ENCODE data around the gene TBX15.

TBX15 gene

DNA sequence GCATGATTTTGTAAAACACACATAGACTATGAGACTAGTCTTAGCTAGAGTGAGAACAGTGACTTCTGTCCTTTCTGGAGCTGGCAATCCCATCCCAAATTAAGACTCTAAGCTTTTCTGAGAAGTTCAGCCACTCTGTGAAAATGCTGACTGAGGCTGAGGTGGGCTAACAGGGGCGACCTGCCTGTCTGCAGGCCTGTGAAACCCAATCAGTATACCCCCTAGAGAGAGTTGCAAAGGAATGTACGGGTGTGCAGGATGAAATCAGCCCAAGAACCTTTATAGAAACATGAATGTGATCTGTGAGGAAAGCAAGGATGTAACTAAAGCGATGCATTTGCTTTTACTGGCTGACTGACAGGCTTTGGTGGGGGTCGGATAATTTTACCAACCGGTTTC lies 16.0 kb upstream of the TBX15 start:
- Histone ChIP-seq H3K36me3 (0 out of 22 replicates have a peak, but pooled peaks cover 0 to 5% (median 0%) of the 10 kb centered on the region in 11 experiments), H3K27ac (no peak overlapping the region), H4K20me1 (no peaks in the 10 kb centered on the region), H3K27me3 (peaks cover 12 to 21% (median 15%) of the 10 kb centered on the region in 11 experiments; a peak in 20 of 22 replicates), H3K4me2 (peak overlapping the region in 1 of 11 experiments; percentile 85; a peak in 1 of 22 replicates), H3K4me1 (peaks cover 22 to 48% (median 37%) of the 10 kb centered on the region in 10 experiments), H3K9ac (no peak overlapping the region), H3K4me3 (no peak overlapping the region), H3K9me3 (replicated peaks in 1 of 11) (peaks cover 29 to 36% (median 31%) of the 10 kb centered on the region in 11 experiments)
- TF ChIP-seq Cebpa-rat (IDR thresholded peaks at IDR 0.05): no peak

DNA sequence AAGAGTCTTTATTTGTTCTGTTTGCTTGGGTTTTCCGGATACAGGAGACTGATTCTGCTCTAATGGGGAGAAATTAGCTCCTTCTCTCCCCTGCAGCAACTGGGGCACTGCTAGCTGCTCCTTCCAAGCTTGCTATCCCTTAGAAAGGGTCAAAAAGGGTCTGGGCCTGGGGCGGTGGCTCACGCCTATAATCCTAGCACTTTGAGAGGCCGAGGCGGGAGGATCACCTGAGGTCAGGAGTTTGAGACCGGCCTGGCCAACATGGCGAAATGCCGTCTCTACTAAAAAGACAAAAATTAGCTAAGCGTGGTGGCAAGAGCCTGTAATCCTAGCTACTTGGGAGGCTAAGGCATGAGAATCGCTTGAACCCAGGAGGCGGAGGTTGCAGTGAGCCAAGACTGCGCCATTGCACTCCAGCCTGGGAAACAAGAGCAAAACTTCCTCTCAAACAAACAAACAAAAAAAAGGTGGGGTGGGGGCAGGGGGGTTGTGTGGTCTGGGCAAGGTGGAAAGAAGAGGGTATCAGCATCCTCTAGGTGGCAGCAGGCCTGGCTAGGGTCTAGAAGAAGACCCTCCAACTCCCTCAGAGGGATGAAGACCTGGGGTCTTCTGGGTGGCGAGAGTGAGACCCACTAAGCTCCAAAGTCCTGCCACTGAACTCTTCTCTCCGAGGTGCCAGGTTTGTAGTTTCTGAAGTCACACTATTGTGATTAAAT lies 15.4 kb upstream of the TBX15 start:
- Histone ChIP-seq H3K4me2 (peak overlapping the region in 2 of 11 experiments; percentile 75 to 85; a peak in 3 of 22 replicates), H3K27ac (peak overlapping the region in 6 of 11 experiments; percentile 35 to 83 (median 67); a peak in 9 of 22 replicates), H3K9me3 (replicated peaks in 1 of 11) (peaks cover 29 to 36% (median 31%) of the 10 kb centered on the region in 11 experiments), H3K36me3 (0 out of 22 replicates have a peak, but pooled peaks cover 0 to 5% (median 0%) of the 10 kb centered on the region in 11 experiments), H3K9ac (no peak overlapping the region; a peak in 1 of 22 replicates), H3K27me3 (peaks cover 13 to 25% (median 19%) of the 10 kb centered on the region in 11 experiments; a peak in 20 of 22 replicates), H3K4me1 (peaks cover 26 to 53% (median 42%) of the 10 kb centered on the region in 10 experiments), H4K20me1 (no peaks in the 10 kb centered on the region), H3K4me3 (no peak overlapping the region)
- no peak for TF ChIP-seq Cebpa-rat (IDR thresholded peaks at IDR 0.05)

GRCh38 chr1:119002028-119002686 lies 14.0 kb upstream of the TBX15 start:
- H3K4me3 ChIP-seq: 0 out of 20 replicates have a peak overlapping the region, but pooled peaks of 1 of the 10 experiments have one; percentile 39
- peak overlapping the region; percentile 34 to 87 (median 73); a peak in 20 of 22 replicates for H3K4me2 ChIP-seq
- H3K36me3 ChIP-seq: 0 out of 22 replicates have a peak, but pooled peaks cover 0 to 5% (median 0%) of the 10 kb centered on the region in 11 experiments
- peaks cover 13 to 25% (median 19%) of the 10 kb centered on the region in 11 experiments; a peak in 20 of 22 replicates for H3K27me3 ChIP-seq
- H4K20me1 ChIP-seq: no peaks in the 10 kb centered on the region
- H3K27ac ChIP-seq: peak overlapping the region in 9 of 11 experiments; percentile 4 to 83 (median 52); a peak in 14 of 22 replicates
- peak overlapping the region in 4 of 11 experiments; percentile 45 to 69 (median 62); a peak in 5 of 22 replicates for H3K9ac ChIP-seq
- peaks cover 26 to 53% (median 42%) of the 10 kb centered on the region in 10 experiments for H3K4me1 ChIP-seq
- peaks cover 17 to 23% (median 18%) of the 10 kb centered on the region in 11 experiments for H3K9me3 ChIP-seq (replicated peaks in 1 of 11)
- TF ChIP-seq Cebpa-rat (IDR thresholded peaks at IDR 0.05): peak in 6 of 11 experiments; percentile 13 to 71 (median 37); a peak in 4 of 22 replicates

- Histone ChIP-seq H3K9me3 (replicated peaks in 1 of 11) (peaks cover 9 to 15% (median 11%) of the 10 kb centered on the region in 11 experiments), H3K36me3 (no peaks in the 10 kb centered on the region), H3K4me1 (peaks cover 26 to 53% (median 42%) of the 10 kb centered on the region in 10 experiments), H3K4me3 (peak overlapping the region; percentile 12 to 57 (median 34); a peak in 13 of 20 replicates), H3K27me3 (peaks cover 13 to 25% (median 19%) of the 10 kb centered on the region in 11 experiments; a peak in 20 of 22 replicates), H3K4me2 (peak overlapping the region; percentile 73 to 88 (median 84)), H4K20me1 (no peaks in the 10 kb centered on the region), H3K9ac (peak overlapping the region in 5 of 11 experiments; percentile 19 to 69 (median 55); a peak in 7 of 22 replicates), H3K27ac (peak overlapping the region in 7 of 11 experiments; percentile 22 to 83 (median 60); a peak in 11 of 22 replicates)
- TF ChIP-seq Cebpa-rat (IDR thresholded peaks at IDR 0.05): no peak
Observed at GRCh38 chr1:119001181-119002027, 13.3 kb upstream of the TBX15 start.

DNA sequence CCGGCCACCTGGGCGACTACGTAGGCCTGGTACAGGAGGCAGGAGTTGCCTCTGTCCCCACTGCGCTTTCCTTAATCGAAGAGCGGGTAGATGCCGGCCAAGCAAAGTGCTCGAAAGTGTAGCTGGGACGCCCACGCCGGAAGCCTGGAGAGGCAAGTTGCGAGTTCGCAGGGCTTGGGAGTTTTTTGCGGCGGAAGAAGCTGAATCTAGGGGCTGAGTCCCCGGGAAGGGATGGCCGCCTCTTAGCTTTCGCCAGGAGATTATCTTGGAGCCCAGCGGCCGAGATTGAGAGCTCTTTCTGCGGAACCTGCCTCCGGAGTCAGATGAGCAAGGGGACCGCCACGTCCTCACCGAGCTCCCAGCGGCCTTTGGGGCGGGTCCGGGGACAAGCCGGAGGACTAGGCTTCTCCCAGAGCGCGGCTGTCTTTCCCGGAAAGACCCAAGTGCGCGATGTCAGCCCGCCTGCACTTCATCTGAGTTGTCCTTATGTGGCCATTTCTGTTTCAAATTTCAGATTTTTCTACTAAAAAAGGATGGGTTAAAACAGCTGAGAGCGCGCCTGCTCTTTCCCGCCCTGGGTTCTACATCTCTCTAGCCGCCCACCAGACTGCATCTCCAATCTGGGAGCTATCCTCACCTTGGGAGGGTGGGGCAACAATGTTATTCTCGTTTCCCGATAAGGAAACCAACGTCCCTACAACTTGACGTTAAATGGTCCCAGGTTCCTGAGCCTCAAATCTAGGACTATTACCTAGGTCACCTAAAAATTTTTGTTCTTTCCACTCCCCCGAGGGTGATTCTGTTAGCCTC lies 12.4 kb upstream of the TBX15 start:
- no peak for TF ChIP-seq Cebpa-rat (IDR thresholded peaks at IDR 0.05)
- peaks cover 26 to 53% (median 42%) of the 10 kb centered on the region in 10 experiments for H3K4me1 ChIP-seq
- H3K4me3 ChIP-seq: peak overlapping the region; percentile 15 to 57 (median 34); a peak in 16 of 20 replicates
- peak overlapping the region in 6 of 11 experiments; percentile 23 to 83 (median 67); a peak in 11 of 22 replicates for H3K27ac ChIP-seq
- peaks cover under 1 to 7% (median 3%) of the 10 kb centered on the region in 11 experiments; a peak in 21 of 22 replicates for H3K9me3 ChIP-seq (replicated peaks in 1 of 11)
- H3K36me3 ChIP-seq: no peaks in the 10 kb centered on the region
- H3K4me2 ChIP-seq: peak overlapping the region; percentile 73 to 88 (median 84)
- H3K27me3 ChIP-seq: peaks cover 13 to 25% (median 19%) of the 10 kb centered on the region in 11 experiments; a peak in 20 of 22 replicates
- peak overlapping the region in 6 of 11 experiments; percentile 19 to 69 (median 50); a peak in 7 of 22 replicates for H3K9ac ChIP-seq
- no peaks in the 10 kb centered on the region for H4K20me1 ChIP-seq

DNA sequence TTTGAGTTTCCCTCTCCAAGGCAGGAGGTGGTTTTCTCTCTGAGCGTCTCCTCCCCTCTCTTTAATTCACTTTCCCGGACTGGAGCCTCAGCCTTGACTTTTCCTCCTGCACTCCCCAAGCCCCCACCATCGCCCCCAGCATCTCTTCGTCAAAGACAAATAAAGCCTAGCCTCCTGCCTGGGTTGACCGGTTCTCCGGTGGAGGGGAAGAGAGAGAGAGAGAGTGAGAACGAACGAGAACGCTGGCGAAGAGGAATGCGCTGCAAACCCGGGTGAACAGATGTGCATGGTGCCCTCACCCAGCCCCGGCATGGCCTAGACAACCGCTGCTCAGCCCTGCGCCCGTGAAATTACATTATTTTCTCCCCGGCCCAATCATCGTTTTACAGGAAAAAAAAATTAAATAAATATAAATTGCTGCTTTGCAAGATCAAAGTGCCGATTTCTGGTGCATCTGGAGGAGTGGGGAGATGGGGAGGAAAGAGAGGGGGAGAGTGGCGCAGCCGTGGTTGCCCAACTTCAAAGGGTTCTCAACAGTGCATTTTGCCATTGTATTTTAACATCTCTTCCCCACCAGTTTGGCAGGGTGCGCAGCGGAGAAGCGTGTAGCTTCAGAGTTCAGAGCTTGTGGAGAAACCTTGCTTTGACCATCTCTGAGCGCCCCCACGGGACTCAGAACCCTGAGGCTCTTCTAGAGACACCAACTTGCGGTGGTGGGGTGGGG lies 11.4 kb upstream of the TBX15 start:
- Histone ChIP-seq H3K36me3 (no peaks in the 10 kb centered on the region), H4K20me1 (no peaks in the 10 kb centered on the region), H3K9me3 (replicated peaks in 1 of 11) (peaks cover 0 to 5% (median 0%) of the 10 kb centered on the region in 11 experiments; a peak in 3 of 22 replicates), H3K4me3 (peak overlapping the region in 4 of 10 experiments; percentile 22 to 44 (median 32); a peak in 8 of 20 replicates), H3K4me2 (peak overlapping the region; percentile 63 to 88 (median 84)), H3K4me1 (peaks cover 26 to 53% (median 42%) of the 10 kb centered on the region in 10 experiments), H3K9ac (peak overlapping the region in 2 of 11 experiments; percentile 24 to 31; a peak in 3 of 22 replicates), H3K27ac (no peak overlapping the region), H3K27me3 (peaks cover 13 to 25% (median 19%) of the 10 kb centered on the region in 11 experiments; a peak in 20 of 22 replicates)
- TF ChIP-seq Cebpa-rat (IDR thresholded peaks at IDR 0.05): no peak

Data from BLaER1 treated with 17β-estradiol and CSF1 and Interleukin-3, amounts not matched to agents 10 nM and 100 nM (cell line).